Measurements from ENCODE around the gene PRICKLE1. TPM values are rescaled to one million over a fixed set of nuclear protein-coding genes. Genes with fewer than 3 reads are reported as not detected.
A peak's percentile ranks its signal among the peaks of the same experiment; 100 is the strongest.

Gene PRICKLE1
- total RNA-seq, 1 donor from 2014 or later = 0.28 TPM

GRCh38 chr12:42482748-42483520, 106.6 kb downstream of the PRICKLE1 start:
- H3K4me3 Mint-ChIP-seq = peak overlapping the region; percentile 81
- H3K9me3 Mint-ChIP-seq = no peaks in the 10 kb centered on the region
- no peaks in the 10 kb centered on the region for H3K36me3 Mint-ChIP-seq (ENCODE audit: low read depth)
- intact Hi-C loops (cut with micrococcal nuclease) = loop anchor here (1.0 to 10.0 kb wide), 2 partner anchors 86 to 338 kb away; partner anchors contain the start of gene GXYLT1
- H3K27me3 Mint-ChIP-seq = peaks cover 76% of the 10 kb centered on the region
- peak; percentile 87 for DNase-seq
- H3K4me1 Mint-ChIP-seq = peaks cover 8% of the 10 kb centered on the region
- H3K27ac Mint-ChIP-seq = no peak overlapping the region

GRCh38 chr12:42482041-42482747, 107.4 kb downstream of the PRICKLE1 start:
- Mint-ChIP-seq H3K27me3 (peaks cover 72% of the 10 kb centered on the region), H3K27ac (no peak overlapping the region), H3K4me1 (peaks cover 8% of the 10 kb centered on the region), H3K36me3 (ENCODE audit: low read depth) (no peaks in the 10 kb centered on the region), H3K9me3 (no peaks in the 10 kb centered on the region), H3K4me3 (peak overlapping the region; percentile 81)
- intact Hi-C loops (cut with micrococcal nuclease) = loop anchor here (1.0 to 10.0 kb wide), 2 partner anchors 87 to 337 kb away; partner anchors contain the start of gene GXYLT1
- no peak for DNase-seq

- Mint-ChIP-seq H3K27ac (no peak overlapping the region), H3K4me1 (peaks cover 8% of the 10 kb centered on the region), H3K9me3 (no peaks in the 10 kb centered on the region), H3K4me3 (no peak overlapping the region), H3K36me3 (ENCODE audit: low read depth) (no peaks in the 10 kb centered on the region), H3K27me3 (peaks cover 66% of the 10 kb centered on the region)
- DNase-seq = no peak
- intact Hi-C loops (cut with micrococcal nuclease) = loop anchor here (10.0 kb wide), 1 partner anchor 337 kb away; the partner anchor contains the start of gene GXYLT1
Measured at GRCh38 chr12:42481368-42481767, 108.2 kb downstream of the PRICKLE1 start.

- Mint-ChIP-seq H3K4me1 (peaks cover 1% of the 10 kb centered on the region), H3K27ac (no peak overlapping the region), H3K36me3 (ENCODE audit: low read depth) (no peaks in the 10 kb centered on the region), H3K27me3 (peaks cover 46% of the 10 kb centered on the region), H3K4me3 (no peak overlapping the region), H3K9me3 (no peaks in the 10 kb centered on the region)
- intact Hi-C loops (cut with micrococcal nuclease) = no loop called here
- DNase-seq = no peak
Measured at GRCh38 chr12:42477941-42478340, 111.6 kb downstream of the PRICKLE1 start.

- H3K27ac Mint-ChIP-seq = no peak overlapping the region
- DNase-seq = no peak
- intact Hi-C loops (cut with micrococcal nuclease) = no loop called here
Measured at GRCh38 chr12:42475106-42475505, 114.4 kb downstream of the PRICKLE1 start.

GRCh38 chr12:42474391-42474790, 115.2 kb downstream of the PRICKLE1 start:
- no peaks in the 10 kb centered on the region for H3K9me3 Mint-ChIP-seq
- peaks cover 21% of the 10 kb centered on the region for H3K27me3 Mint-ChIP-seq
- no peaks in the 10 kb centered on the region for H3K36me3 Mint-ChIP-seq (ENCODE audit: low read depth)
- intact Hi-C loops (cut with micrococcal nuclease) = no loop called here
- no peak for DNase-seq
- peaks cover 7% of the 10 kb centered on the region for H3K4me1 Mint-ChIP-seq
- H3K4me3 Mint-ChIP-seq = no peak overlapping the region
- no peak overlapping the region for H3K27ac Mint-ChIP-seq

More at GRCh38 chr12:42475106-42475505, 114.4 kb downstream of the PRICKLE1 start:
- H3K36me3 Mint-ChIP-seq (ENCODE audit: low read depth) = no peaks in the 10 kb centered on the region
- H3K4me1 Mint-ChIP-seq = peaks cover 1% of the 10 kb centered on the region
- peaks cover 25% of the 10 kb centered on the region for H3K27me3 Mint-ChIP-seq
- no peak overlapping the region for H3K4me3 Mint-ChIP-seq
- H3K9me3 Mint-ChIP-seq = no peaks in the 10 kb centered on the region

GRCh38 chr12:42473561-42473960, 116.0 kb downstream of the PRICKLE1 start:
- Mint-ChIP-seq H3K27me3 (peaks cover 16% of the 10 kb centered on the region), H3K27ac (no peak overlapping the region), H3K9me3 (no peaks in the 10 kb centered on the region), H3K36me3 (ENCODE audit: low read depth) (no peaks in the 10 kb centered on the region), H3K4me1 (peaks cover 15% of the 10 kb centered on the region), H3K4me3 (no peak overlapping the region)
- no peak for DNase-seq
- intact Hi-C loops (cut with micrococcal nuclease) = no loop called here

- no peaks in the 10 kb centered on the region for H3K36me3 Mint-ChIP-seq (ENCODE audit: low read depth)
- no peak overlapping the region for H3K27ac Mint-ChIP-seq
- H3K27me3 Mint-ChIP-seq = peaks cover 11% of the 10 kb centered on the region
- intact Hi-C loops (cut with micrococcal nuclease) = no loop called here
- DNase-seq = no peak
- H3K9me3 Mint-ChIP-seq = no peaks in the 10 kb centered on the region
- H3K4me3 Mint-ChIP-seq = no peak overlapping the region
- peaks cover 17% of the 10 kb centered on the region for H3K4me1 Mint-ChIP-seq
Measured at GRCh38 chr12:42473130-42473529, 116.4 kb downstream of the PRICKLE1 start.

GRCh38 chr12:42472376-42472775, 117.2 kb downstream of the PRICKLE1 start:
- H3K27ac Mint-ChIP-seq = no peak overlapping the region
- DNase-seq = no peak
- H3K4me3 Mint-ChIP-seq = no peak overlapping the region
- peaks cover 9% of the 10 kb centered on the region for H3K27me3 Mint-ChIP-seq
- H3K36me3 Mint-ChIP-seq (ENCODE audit: low read depth) = no peaks in the 10 kb centered on the region
- peaks cover 17% of the 10 kb centered on the region for H3K4me1 Mint-ChIP-seq
- intact Hi-C loops (cut with micrococcal nuclease) = no loop called here
- H3K9me3 Mint-ChIP-seq = no peaks in the 10 kb centered on the region

GRCh38 chr12:42469355-42470175, 120.0 kb downstream of the PRICKLE1 start:
- peaks cover 17% of the 10 kb centered on the region for H3K4me1 Mint-ChIP-seq
- peak overlapping the region; percentile 77 for H3K4me3 Mint-ChIP-seq
- H3K36me3 Mint-ChIP-seq (ENCODE audit: low read depth) = no peaks in the 10 kb centered on the region
- peak; percentile 72 for DNase-seq
- H3K27me3 Mint-ChIP-seq = peaks cover 4% of the 10 kb centered on the region
- intact Hi-C loops (cut with micrococcal nuclease) = no loop called here
- H3K27ac Mint-ChIP-seq = peak overlapping the region; percentile 79
- H3K9me3 Mint-ChIP-seq = no peaks in the 10 kb centered on the region

GRCh38 chr12:42468921-42469320, 120.6 kb downstream of the PRICKLE1 start:
- H3K27me3 Mint-ChIP-seq = peaks cover 2% of the 10 kb centered on the region
- peaks cover 17% of the 10 kb centered on the region for H3K4me1 Mint-ChIP-seq
- H3K4me3 Mint-ChIP-seq = peak overlapping the region; percentile 77
- no peak overlapping the region for H3K27ac Mint-ChIP-seq
- intact Hi-C loops (cut with micrococcal nuclease) = no loop called here
- no peaks in the 10 kb centered on the region for H3K36me3 Mint-ChIP-seq (ENCODE audit: low read depth)
- H3K9me3 Mint-ChIP-seq = no peaks in the 10 kb centered on the region
- no peak for DNase-seq

GRCh38 chr12:42468341-42468821, 121.2 kb downstream of the PRICKLE1 start:
- DNase-seq = no peak
- H3K36me3 Mint-ChIP-seq (ENCODE audit: low read depth) = no peaks in the 10 kb centered on the region
- H3K9me3 Mint-ChIP-seq = no peaks in the 10 kb centered on the region
- peaks cover 17% of the 10 kb centered on the region for H3K4me1 Mint-ChIP-seq
- intact Hi-C loops (cut with micrococcal nuclease) = no loop called here
- H3K27me3 Mint-ChIP-seq = peaks cover 2% of the 10 kb centered on the region
- no peak overlapping the region for H3K4me3 Mint-ChIP-seq
- no peak overlapping the region for H3K27ac Mint-ChIP-seq

GRCh38 chr12:42463671-42464070, 125.9 kb downstream of the PRICKLE1 start:
- peaks cover 3% of the 10 kb centered on the region for H3K4me1 Mint-ChIP-seq
- DNase-seq = no peak
- intact Hi-C loops (cut with micrococcal nuclease) = no loop called here
- no peak overlapping the region for H3K4me3 Mint-ChIP-seq
- H3K36me3 Mint-ChIP-seq (ENCODE audit: low read depth) = no peaks in the 10 kb centered on the region
- H3K27me3 Mint-ChIP-seq = no peaks in the 10 kb centered on the region
- H3K27ac Mint-ChIP-seq = no peak overlapping the region
- no peaks in the 10 kb centered on the region for H3K9me3 Mint-ChIP-seq

Measured in activated CD4-positive, alpha-beta T cell treated with anti-CD3 and anti-CD28 coated beads, Interleukin-2, amount 10 ng/mL, durations not matched to agents 24 days and 14 days (primary cell).